HepG2 (cell line): ENCODE results near the gene CST1. TPM values are rescaled to one million over a fixed set of nuclear protein-coding genes. Genes with fewer than 3 reads are reported as not detected.

Experiments
- ATAC-seq: fragments of 200-7000 bp; cut with Tn5 transposase; 3 replicates; pipeline ENCODE4 v1.9.1; 2020; ENCODE audit warnings: mild to moderate bottlenecking, moderate library complexity
- BruUV-seq: library from RNA; stranded (reverse); fragments of 400-500 nt; replicated peaks from 2 replicates; lab custom pipeline; 2021; lab: Mats Ljungman, UMichigan
- CTCF ChIA-PET: fragments of 300-600 bp; formaldehyde crosslinking; extraction: SDS; loops from one replicate; lab custom pipeline; 2021; ENCODE audit warnings: low total read pairs, inconsistent platforms, low intra/inter-chr PET ratio; lab: Yijun Ruan, JAX
- POLR2A ChIA-PET: fragments of 350-600 bp; sonication (Branson Sonifier 250); formaldehyde crosslinking; loops from one replicate; lab custom pipeline; 2020; ENCODE audit warnings: antibody characterized with exemption, inconsistent platforms; lab: Yijun Ruan, JAX
- DNase-seq: peaks from one replicate; pipeline ENCODE4 v3.0.0-alpha.2; 2015; ENCODE audit warnings: low spot score
- FAIRE-seq: peaks from 3 replicates; lab custom pipeline; 2011; peaks lifted over from hg19 to GRCh38; lab: Jason Lieb, UNC
- H2AFZ ChIP-seq: one replicate; pipeline ENCODE4 v1.6.1; 2011; ENCODE audit warnings: low read length, inconsistent platforms
- H3K27ac ChIP-seq: fragments of 300-600 bp; 3 replicates; pipeline ENCODE4 v1.8.0; 2011; ENCODE audit warnings: mixed run types, mild to moderate bottlenecking, mixed read lengths, low read length, inconsistent platforms; ENCODE audit not compliant: insufficient read depth; ENCODE audit errors: extremely low read length
- H3K27me3 ChIP-seq, 2 experiments: fragments of 200-600 bp in 1 of 2; 2 replicates in 1 of 2; 3 replicates in 1 of 2; pipeline versions ENCODE4 v1.6.0 to v1.8.0; 2011; ENCODE audit warnings: low read length in 2 of 2, mild to moderate bottlenecking in 2 of 2, moderate library complexity in 2 of 2, inconsistent platforms in 1 of 2; ENCODE audit not compliant: insufficient read depth in 2 of 2, control insufficient read depth in 1 of 2
- H3K36me3 ChIP-seq, 2 experiments: fragments of 200-600 bp in 1 of 2; replicated peaks in 1 of 2; 2 replicates in 1 of 2; 3 replicates in 1 of 2; pipeline versions ENCODE4 v1.5.1 to v1.8.0; 2011; ENCODE audit warnings: low read length in 2 of 2, inconsistent platforms in 1 of 2; ENCODE audit not compliant: insufficient read depth in 2 of 2, control insufficient read depth in 1 of 2
- H3K4me1 ChIP-seq: 2 replicates; pipeline ENCODE4 v1.5.1; 2012; ENCODE audit warnings: low read length, inconsistent platforms; ENCODE audit not compliant: insufficient read depth
- H3K4me2 ChIP-seq: 2 replicates; pipeline ENCODE4 v1.6.0; 2011; ENCODE audit warnings: low read depth, low read length, inconsistent platforms
- H3K4me3 ChIP-seq, 3 experiments: fragments of 200-600 bp in 1 of 3; sonication (generic), shearing (Covaris generic) in 1 of 3; replicated peaks in 1 of 3; 2 replicates each; pipeline ENCODE4 v1.5.1; 2011 to 2016; ENCODE audit warnings: low read length in 3 of 3, inconsistent platforms in 2 of 3, low read depth in 2 of 3, mild to moderate bottlenecking in 2 of 3, control low read depth in 1 of 3, mixed read lengths in 1 of 3; ENCODE audit not compliant: insufficient read depth in 1 of 3
- H3K79me2 ChIP-seq: one replicate; pipeline ENCODE4 v1.6.1; 2011; ENCODE audit warnings: low read length, inconsistent platforms; ENCODE audit not compliant: insufficient read depth
- H3K9ac ChIP-seq: 2 replicates; pipeline ENCODE4 v1.6.0; 2011; ENCODE audit warnings: mild to moderate bottlenecking, low read depth, low read length, inconsistent platforms; ENCODE audit not compliant: insufficient read depth
- H3K9me3 ChIP-seq: 2 replicates; pipeline ENCODE4 v1.5.1; 2012; ENCODE audit warnings: mild to moderate bottlenecking, low read length
- H4K20me1 ChIP-seq: 2 replicates; pipeline ENCODE4 v1.6.0; 2011; ENCODE audit warnings: inconsistent platforms, mild to moderate bottlenecking, low read length, moderate library complexity; ENCODE audit not compliant: insufficient read depth
- BORCS8-MEF2B ChIP-seq: sonication (generic); formaldehyde crosslinking; IDR thresholded peaks from 2 replicates; pipeline ENCODE4 v1.8.0; 2022; ENCODE audit warnings: mild to moderate bottlenecking, missing genetic modification reagents
- MAF1 ChIP-seq: sonication (generic); formaldehyde crosslinking; IDR thresholded peaks from 2 replicates; pipeline ENCODE4 v1.5.0; 2020; ENCODE audit warnings: missing genetic modification reagents, borderline replicate concordance
- TGIF2 ChIP-seq: IDR thresholded peaks from 2 replicates; pipeline ENCODE4 v1.6.1; 2016; ENCODE audit warnings: control low read depth, missing compliant biosample characterization
- WGBS: methylation state at CpG from one replicate; pipeline ENCODE4 v1.1.6; 2017; ENCODE audit warnings: low lambda C conversion rate; 5-methylcytosine and 5-hydroxymethylcytosine counted together
- in situ Hi-C: cut with HindIII; loops from 2 replicates; pipeline ENCODE4 v1.10.0; 2017; ENCODE audit warnings: low pct_unique_long_range_greater_than_20kb; ENCODE audit not compliant: extremely low pct_ligation_motif_present
- intact Hi-C: fragments of 100-400 bp; cut with micrococcal nuclease; formaldehyde crosslinking; loops from one replicate; pipeline ENCODE4 v1.10.0; 2022; ENCODE audit not compliant: unreplicated experiment
- polyA plus RNA-seq, 8 experiments: library from polyadenylated mRNA; depleted of rRNA in 3 of 8; stranded (reverse) in 7 of 8; unstranded in 1 of 8; fragments of >200 nt; fragmentation: Illumina TruSeq in 4 of 8; extraction: Trizol in 4 of 8; gene quantifications; 2 replicates each; pipeline versions ENCODE4 v1.2.1 to v1.2.3, GENCODE V29; 2011 to 2016; ENCODE audit warnings: low read depth in 4 of 8, missing spikeins in 1 of 8, mixed read lengths in 1 of 8; ENCODE audit not compliant: insufficient read depth in 1 of 8
- total RNA-seq, 5 experiments: library from RNA; depleted of rRNA; stranded (reverse); fragments of >200 nt; fragmentation: Illumina TruSeq; extraction: Trizol; gene quantifications; 2 replicates each; pipeline ENCODE4 v1.2.3, GENCODE V29; 2016; ENCODE audit warnings: low read depth in 1 of 5
- TF ChIP-seq, protein P1 (sequence below): IDR thresholded peaks from 2 replicates; pipeline ENCODE4 v1.6.1; 2012; ENCODE audit warnings: inconsistent platforms
- TF ChIP-seq, protein P2 (sequence below): sonication (generic); formaldehyde crosslinking; IDR thresholded peaks from 2 replicates; pipeline ENCODE4 v1.4.0; 2020; ENCODE audit warnings: missing genetic modification reagents
- TF ChIP-seq, protein P3 (sequence below): sonication (generic); formaldehyde crosslinking; IDR thresholded peaks from 2 replicates; pipeline ENCODE4 v1.5.1; 2020; ENCODE audit warnings: mild to moderate bottlenecking, missing genetic modification reagents, borderline replicate concordance
- TF ChIP-seq, protein P4 (sequence below): IDR thresholded peaks from 2 replicates; pipeline ENCODE4 v1.6.1; 2016; ENCODE audit warnings: low read depth, borderline replicate concordance
- TF ChIP-seq, protein P5 (sequence below): IDR thresholded peaks from 2 replicates; pipeline ENCODE4 v1.6.1; 2016

CST1 gene
- total and polyA plus RNA-seq, 2 of the 13 experiments (the other 11 are each of a cell fraction or from before 2014, with no cell fraction given), result 0.09 TPM; not detected in 1

DNA sequence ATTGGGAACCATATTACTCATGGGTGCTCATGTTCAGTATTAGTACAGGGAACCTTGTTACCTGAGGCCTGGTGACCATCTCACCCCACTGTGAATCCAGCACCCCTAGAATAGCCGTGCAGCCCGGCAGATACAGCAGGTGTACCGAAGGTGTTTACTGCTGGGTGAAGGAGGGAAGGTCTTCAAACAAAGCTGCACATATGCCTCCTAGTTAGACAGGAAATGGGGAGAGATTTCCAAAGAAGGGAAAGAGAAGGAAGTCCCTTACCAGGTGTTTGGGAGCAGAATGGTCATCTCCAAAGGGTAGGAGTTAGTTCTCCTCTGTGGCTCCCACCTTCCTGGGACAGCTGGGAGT lies 2.4 kb upstream of the CST1 start (continued):
- TF ChIP-seq, protein P1, sequence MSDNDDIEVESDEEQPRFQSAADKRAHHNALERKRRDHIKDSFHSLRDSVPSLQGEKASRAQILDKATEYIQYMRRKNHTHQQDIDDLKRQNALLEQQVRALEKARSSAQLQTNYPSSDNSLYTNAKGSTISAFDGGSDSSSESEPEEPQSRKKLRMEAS, result no peak
- TF ChIP-seq, all 625 proteins: peak for 0

DNA sequence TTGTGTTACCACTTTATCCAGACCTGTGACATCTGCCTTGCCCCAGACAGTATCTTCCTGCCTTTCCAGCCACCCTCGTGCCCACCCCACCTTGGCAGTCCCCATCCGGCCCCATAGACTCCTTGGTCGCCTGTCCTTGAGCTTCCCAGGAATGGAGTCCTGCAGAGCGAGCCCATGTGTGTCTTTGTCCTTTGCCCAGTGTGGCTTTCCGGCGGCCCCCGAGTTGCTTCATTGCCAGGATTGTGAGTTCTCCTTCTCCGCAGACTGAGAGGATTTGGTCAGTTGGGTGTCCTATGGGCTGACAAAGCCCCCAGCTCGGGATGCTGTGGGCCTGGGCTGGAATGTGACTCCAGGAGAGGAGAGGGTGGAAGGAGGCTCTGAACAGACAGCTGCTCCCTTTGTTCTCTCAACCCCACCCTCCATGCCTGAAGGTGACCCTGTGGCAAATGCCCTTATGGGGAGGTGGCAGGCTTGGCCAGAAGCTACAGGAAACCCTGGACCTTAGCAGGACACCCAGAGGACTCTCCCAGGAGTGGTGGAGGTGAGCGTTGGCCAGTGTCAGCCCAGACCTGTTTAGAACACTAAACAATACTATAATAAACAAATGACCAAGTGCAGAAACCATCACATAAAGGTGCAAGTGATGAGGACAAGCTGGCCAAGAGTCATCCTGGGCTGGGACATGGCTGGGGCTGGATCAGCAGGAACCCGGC lies 1.9 kb upstream of the CST1 start:
- Histone ChIP-seq H3K9me3 (no peaks in the 10 kb centered on the region), H3K9ac (no peak overlapping the region), H3K27ac (no peak overlapping the region), H3K4me2 (no peak overlapping the region), H3K4me1 (peaks cover 9% of the 10 kb centered on the region; the same call in 1 of the 2 replicates), H3K79me2 (no peaks in the 10 kb centered on the region), H2AFZ (no peak overlapping the region), H3K4me3 (no peak overlapping the region), H3K36me3 (no peaks in the 10 kb centered on the region), H3K27me3 (peaks cover 0 to 9% of the 10 kb centered on the region in 2 experiments; a peak in 2 of 5 replicates), H4K20me1 (no peaks in the 10 kb centered on the region)
- ATAC-seq (no peak), FAIRE-seq (no peak), DNase-seq (no peak)
- intact Hi-C loops, result no loop called here
- ChIA-PET CTCF (no interaction called here), POLR2A (no interaction called here)
- 33% methylated on average over 11 of the region's 11 CpGs for WGBS
- in situ Hi-C loops, result no loop called here
- no TSS peak for BruUV-seq
- TF ChIP-seq, protein P2, sequence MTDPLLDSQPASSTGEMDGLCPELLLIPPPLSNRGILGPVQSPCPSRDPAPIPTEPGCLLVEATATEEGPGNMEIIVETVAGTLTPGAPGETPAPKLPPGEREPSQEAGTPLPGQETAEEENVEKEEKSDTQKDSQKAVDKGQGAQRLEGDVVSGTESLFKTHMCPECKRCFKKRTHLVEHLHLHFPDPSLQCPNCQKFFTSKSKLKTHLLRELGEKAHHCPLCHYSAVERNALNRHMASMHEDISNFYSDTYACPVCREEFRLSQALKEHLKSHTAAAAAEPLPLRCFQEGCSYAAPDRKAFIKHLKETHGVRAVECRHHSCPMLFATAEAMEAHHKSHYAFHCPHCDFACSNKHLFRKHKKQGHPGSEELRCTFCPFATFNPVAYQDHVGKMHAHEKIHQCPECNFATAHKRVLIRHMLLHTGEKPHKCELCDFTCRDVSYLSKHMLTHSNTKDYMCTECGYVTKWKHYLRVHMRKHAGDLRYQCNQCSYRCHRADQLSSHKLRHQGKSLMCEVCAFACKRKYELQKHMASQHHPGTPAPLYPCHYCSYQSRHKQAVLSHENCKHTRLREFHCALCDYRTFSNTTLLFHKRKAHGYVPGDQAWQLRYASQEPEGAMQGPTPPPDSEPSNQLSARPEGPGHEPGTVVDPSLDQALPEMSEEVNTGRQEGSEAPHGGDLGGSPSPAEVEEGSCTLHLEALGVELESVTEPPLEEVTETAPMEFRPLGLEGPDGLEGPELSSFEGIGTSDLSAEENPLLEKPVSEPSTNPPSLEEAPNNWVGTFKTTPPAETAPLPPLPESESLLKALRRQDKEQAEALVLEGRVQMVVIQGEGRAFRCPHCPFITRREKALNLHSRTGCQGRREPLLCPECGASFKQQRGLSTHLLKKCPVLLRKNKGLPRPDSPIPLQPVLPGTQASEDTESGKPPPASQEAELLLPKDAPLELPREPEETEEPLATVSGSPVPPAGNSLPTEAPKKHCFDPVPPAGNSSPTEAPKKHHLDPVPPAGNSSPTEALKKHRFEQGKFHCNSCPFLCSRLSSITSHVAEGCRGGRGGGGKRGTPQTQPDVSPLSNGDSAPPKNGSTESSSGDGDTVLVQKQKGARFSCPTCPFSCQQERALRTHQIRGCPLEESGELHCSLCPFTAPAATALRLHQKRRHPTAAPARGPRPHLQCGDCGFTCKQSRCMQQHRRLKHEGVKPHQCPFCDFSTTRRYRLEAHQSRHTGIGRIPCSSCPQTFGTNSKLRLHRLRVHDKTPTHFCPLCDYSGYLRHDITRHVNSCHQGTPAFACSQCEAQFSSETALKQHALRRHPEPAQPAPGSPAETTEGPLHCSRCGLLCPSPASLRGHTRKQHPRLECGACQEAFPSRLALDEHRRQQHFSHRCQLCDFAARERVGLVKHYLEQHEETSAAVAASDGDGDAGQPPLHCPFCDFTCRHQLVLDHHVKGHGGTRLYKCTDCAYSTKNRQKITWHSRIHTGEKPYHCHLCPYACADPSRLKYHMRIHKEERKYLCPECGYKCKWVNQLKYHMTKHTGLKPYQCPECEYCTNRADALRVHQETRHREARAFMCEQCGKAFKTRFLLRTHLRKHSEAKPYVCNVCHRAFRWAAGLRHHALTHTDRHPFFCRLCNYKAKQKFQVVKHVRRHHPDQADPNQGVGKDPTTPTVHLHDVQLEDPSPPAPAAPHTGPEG (CRISPR knock-in tag), result no peak
- TF ChIP-seq, protein P3, sequence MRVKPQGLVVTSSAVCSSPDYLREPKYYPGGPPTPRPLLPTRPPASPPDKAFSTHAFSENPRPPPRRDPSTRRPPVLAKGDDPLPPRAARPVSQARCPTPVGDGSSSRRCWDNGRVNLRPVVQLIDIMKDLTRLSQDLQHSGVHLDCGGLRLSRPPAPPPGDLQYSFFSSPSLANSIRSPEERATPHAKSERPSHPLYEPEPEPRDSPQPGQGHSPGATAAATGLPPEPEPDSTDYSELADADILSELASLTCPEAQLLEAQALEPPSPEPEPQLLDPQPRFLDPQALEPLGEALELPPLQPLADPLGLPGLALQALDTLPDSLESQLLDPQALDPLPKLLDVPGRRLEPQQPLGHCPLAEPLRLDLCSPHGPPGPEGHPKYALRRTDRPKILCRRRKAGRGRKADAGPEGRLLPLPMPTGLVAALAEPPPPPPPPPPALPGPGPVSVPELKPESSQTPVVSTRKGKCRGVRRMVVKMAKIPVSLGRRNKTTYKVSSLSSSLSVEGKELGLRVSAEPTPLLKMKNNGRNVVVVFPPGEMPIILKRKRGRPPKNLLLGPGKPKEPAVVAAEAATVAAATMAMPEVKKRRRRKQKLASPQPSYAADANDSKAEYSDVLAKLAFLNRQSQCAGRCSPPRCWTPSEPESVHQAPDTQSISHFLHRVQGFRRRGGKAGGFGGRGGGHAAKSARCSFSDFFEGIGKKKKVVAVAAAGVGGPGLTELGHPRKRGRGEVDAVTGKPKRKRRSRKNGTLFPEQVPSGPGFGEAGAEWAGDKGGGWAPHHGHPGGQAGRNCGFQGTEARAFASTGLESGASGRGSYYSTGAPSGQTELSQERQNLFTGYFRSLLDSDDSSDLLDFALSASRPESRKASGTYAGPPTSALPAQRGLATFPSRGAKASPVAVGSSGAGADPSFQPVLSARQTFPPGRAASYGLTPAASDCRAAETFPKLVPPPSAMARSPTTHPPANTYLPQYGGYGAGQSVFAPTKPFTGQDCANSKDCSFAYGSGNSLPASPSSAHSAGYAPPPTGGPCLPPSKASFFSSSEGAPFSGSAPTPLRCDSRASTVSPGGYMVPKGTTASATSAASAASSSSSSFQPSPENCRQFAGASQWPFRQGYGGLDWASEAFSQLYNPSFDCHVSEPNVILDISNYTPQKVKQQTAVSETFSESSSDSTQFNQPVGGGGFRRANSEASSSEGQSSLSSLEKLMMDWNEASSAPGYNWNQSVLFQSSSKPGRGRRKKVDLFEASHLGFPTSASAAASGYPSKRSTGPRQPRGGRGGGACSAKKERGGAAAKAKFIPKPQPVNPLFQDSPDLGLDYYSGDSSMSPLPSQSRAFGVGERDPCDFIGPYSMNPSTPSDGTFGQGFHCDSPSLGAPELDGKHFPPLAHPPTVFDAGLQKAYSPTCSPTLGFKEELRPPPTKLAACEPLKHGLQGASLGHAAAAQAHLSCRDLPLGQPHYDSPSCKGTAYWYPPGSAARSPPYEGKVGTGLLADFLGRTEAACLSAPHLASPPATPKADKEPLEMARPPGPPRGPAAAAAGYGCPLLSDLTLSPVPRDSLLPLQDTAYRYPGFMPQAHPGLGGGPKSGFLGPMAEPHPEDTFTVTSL, result no peak
- TF ChIP-seq, protein P4, sequence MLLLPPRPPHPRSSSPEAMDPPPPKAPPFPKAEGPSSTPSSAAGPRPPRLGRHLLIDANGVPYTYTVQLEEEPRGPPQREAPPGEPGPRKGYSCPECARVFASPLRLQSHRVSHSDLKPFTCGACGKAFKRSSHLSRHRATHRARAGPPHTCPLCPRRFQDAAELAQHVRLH (CRISPR knock-in tag), result no peak
- TF ChIP-seq BORCS8-MEF2B (CRISPR knock-in tag) (no peak), TGIF2 (no peak), MAF1 (no peak)
- TF ChIP-seq, protein P5, sequence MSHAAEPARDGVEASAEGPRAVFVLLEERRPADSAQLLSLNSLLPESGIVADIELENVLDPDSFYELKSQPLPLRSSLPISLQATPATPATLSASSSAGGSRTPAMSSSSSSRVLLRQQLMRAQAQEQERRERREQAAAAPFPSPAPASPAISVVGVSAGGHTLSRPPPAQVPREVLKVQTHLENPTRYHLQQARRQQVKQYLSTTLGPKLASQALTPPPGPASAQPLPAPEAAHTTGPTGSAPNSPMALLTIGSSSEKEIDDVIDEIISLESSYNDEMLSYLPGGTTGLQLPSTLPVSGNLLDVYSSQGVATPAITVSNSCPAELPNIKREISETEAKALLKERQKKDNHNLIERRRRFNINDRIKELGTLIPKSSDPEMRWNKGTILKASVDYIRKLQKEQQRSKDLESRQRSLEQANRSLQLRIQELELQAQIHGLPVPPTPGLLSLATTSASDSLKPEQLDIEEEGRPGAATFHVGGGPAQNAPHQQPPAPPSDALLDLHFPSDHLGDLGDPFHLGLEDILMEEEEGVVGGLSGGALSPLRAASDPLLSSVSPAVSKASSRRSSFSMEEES, result no peak
